M059J (cell line): ENCODE data around the gene MRPS34. TPM values are rescaled to one million over a fixed set of nuclear protein-coding genes. Genes with fewer than 3 reads are reported as not detected.

Experiments used
- DNase-seq: peaks from one replicate; pipeline ENCODE4 v3.0.0-alpha.2; 2012; ENCODE audit warnings: low read depth
- total RNA-seq: library from RNA; depleted of rRNA; stranded (reverse); fragments of >200 nt; shearing (Covaris generic); gene quantifications from 2 replicates; pipeline ENCODE4 v1.2.3, GENCODE V29; 2014

MRPS34 gene
- total RNA-seq, 1 experiment from 2014 or later: 133 TPM

GRCh38 chr16:1770328-1771187, 2.4 kb downstream of the MRPS34 start:
- DNase-seq: no peak

GRCh38 chr16:1769402-1770300, 3.3 kb downstream of the MRPS34 start:
- DNase-seq: no peak

- DNase-seq: no peak
Measured at GRCh38 chr16:1768767-1769401, 4.0 kb downstream of the MRPS34 start.

- no peak for DNase-seq
Measured at GRCh38 chr16:1768061-1768766, 4.7 kb downstream of the MRPS34 start.

- DNase-seq: no peak
Measured at GRCh38 chr16:1767116-1767994, 5.6 kb downstream of the MRPS34 start.

GRCh38 chr16:1766701-1767100, 6.2 kb downstream of the MRPS34 start:
- DNase-seq: no peak

- DNase-seq: no peak
Measured at GRCh38 chr16:1766231-1766630, 6.7 kb downstream of the MRPS34 start.

- DNase-seq: no peak
Measured at GRCh38 chr16:1765826-1766225, 7.1 kb downstream of the MRPS34 start.

- no peak for DNase-seq
Measured at GRCh38 chr16:1764971-1765370, 8.0 kb downstream of the MRPS34 start.

GRCh38 chr16:1763521-1764511, 9.1 kb downstream of the MRPS34 start:
- DNase-seq: no peak

- no peak for DNase-seq
Measured at GRCh38 chr16:1762879-1763520, 9.9 kb downstream of the MRPS34 start.

- DNase-seq: no peak
Measured at GRCh38 chr16:1762196-1762878, 10.6 kb downstream of the MRPS34 start.

- no peak for DNase-seq
Measured at GRCh38 chr16:1761751-1762150, 11.2 kb downstream of the MRPS34 start.

GRCh38 chr16:1760911-1761310, 12.0 kb downstream of the MRPS34 start:
- no peak for DNase-seq

GRCh38 chr16:1759511-1759910, 13.4 kb downstream of the MRPS34 start:
- DNase-seq: no peak

- no peak for DNase-seq
Measured at GRCh38 chr16:1758923-1759322, 14.0 kb downstream of the MRPS34 start.

- DNase-seq: no peak
Measured at GRCh38 chr16:1757714-1758461, 15.0 kb downstream of the MRPS34 start.
